Tibial artery (tissue), 4 donors: ENCODE data around the gene DNAJC12.
A peak's percentile ranks its signal among the peaks of the same experiment; 100 is the strongest.
"Not testable (repeated sequence)": the region's sequence is repeated elsewhere in the genome, so short reads cannot be mapped to it uniquely, and the experiment has no call there.

Experiments used
- DNase-seq, 2 donors: peaks; one replicate each; pipeline ENCODE4 v3.0.0-alpha.2; 2019
- H3K27ac ChIP-seq, 2 donors: fragments of 200-600 bp; sonication (generic) in 1 of 2; 1 replicate in 1 of 2; 2 replicates in 1 of 2; pipeline ENCODE4 v1.5.1; 2018 to 2019; ENCODE audit warnings: mild to moderate bottlenecking in 1 of 2
- H3K27me3 ChIP-seq, 2 donors: fragments of 200-600 bp; sonication (generic) in 1 of 2; one replicate each; pipeline versions ENCODE4 v1.5.1 to v1.6.0; 2016 to 2019
- H3K36me3 ChIP-seq, 3 donors: fragments of 200-600 bp; sonication (generic) in 2 of 3; one replicate each; pipeline ENCODE4 v1.5.1; 2016 to 2019; ENCODE audit warnings: mild to moderate bottlenecking in 2 of 3
- H3K4me1 ChIP-seq, 4 donors: fragments of 200-600 bp; sonication (generic) in 2 of 4; 1 replicate in 3 of 4; 2 replicates in 1 of 4; pipeline ENCODE4 v1.5.1; 2016 to 2019
- H3K4me3 ChIP-seq, 2 donors: fragments of 200-600 bp; sonication (generic) in 1 of 2; 1 replicate in 1 of 2; 2 replicates in 1 of 2; pipeline ENCODE4 v1.5.1; 2018 to 2019; ENCODE audit warnings: mild to moderate bottlenecking in 2 of 2
- H3K9me3 ChIP-seq, 3 donors: fragments of 200-600 bp; sonication (generic) in 1 of 3; one replicate each; pipeline ENCODE4 v1.5.1; 2016 to 2019
- intact Hi-C: fragments of 100-400 bp; cut with DNase I; formaldehyde crosslinking; loops from one replicate; pipeline ENCODE4 v1.15.0; 2023; ENCODE audit warnings: low total_unique reads
- TF ChIP-seq, protein P1 (sequence below), 2 experiments: fragments of 200-600 bp in 1 of 2; fragments of 450-650 bp in 1 of 2; IDR thresholded peaks; one replicate each; pipeline ENCODE4 v1.5.1; 2017 to 2019; ENCODE audit warnings: antibody characterized with exemption in 2 of 2, mild to moderate bottlenecking in 1 of 2, moderate library complexity in 1 of 2

Gene DNAJC12

DNA sequence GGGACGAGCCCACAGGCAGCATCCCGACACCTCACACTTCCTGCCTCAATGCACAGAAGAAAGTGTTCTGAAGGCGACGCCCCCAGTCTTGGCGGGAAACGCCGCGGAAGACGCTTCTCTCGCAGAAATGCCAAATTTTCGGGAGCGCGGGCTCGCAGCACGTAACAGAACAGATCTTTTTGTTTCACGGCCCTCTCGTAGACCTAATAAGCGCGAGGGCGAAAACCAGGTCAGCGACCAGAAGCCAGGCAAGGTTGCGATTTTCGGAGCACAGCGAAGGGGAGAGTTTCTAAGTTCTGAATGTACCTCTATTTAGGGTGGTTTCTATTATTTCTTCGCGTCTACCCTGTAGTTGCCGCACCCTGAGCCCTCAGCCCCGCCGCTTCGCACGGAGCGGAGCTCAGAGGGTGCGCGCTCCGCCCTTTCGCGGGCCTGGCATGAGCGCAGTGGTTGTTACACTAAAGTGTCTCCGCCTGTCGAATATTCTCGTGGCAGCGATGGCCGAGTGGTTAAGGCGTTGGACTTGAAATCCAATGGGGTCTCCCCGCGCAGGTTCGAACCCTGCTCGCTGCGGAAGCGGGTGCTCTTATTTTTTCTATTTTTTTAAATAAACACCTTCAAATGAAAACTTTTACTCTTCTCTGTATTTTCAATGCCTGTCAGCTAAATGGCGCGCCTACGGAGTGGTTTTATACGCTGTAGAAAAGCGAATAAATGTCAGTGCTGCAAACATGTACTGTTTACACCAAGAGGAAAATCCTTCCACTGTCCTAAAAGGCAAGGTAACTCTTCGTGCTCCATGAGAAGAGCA is 73.8 kb downstream of the DNAJC12 start:
- Histone ChIP-seq H3K4me1 (no peaks in the 10 kb centered on the region), H3K4me3 (peak overlapping the region; percentile 59 to 78), H3K36me3 (no peaks in the 10 kb centered on the region), H3K9me3 (no peaks in the 10 kb centered on the region), H3K27me3 (no peaks in the 10 kb centered on the region), H3K27ac (peak overlapping the region; percentile 89 to 96)
- TF ChIP-seq, protein P1, sequence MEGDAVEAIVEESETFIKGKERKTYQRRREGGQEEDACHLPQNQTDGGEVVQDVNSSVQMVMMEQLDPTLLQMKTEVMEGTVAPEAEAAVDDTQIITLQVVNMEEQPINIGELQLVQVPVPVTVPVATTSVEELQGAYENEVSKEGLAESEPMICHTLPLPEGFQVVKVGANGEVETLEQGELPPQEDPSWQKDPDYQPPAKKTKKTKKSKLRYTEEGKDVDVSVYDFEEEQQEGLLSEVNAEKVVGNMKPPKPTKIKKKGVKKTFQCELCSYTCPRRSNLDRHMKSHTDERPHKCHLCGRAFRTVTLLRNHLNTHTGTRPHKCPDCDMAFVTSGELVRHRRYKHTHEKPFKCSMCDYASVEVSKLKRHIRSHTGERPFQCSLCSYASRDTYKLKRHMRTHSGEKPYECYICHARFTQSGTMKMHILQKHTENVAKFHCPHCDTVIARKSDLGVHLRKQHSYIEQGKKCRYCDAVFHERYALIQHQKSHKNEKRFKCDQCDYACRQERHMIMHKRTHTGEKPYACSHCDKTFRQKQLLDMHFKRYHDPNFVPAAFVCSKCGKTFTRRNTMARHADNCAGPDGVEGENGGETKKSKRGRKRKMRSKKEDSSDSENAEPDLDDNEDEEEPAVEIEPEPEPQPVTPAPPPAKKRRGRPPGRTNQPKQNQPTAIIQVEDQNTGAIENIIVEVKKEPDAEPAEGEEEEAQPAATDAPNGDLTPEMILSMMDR (IDR thresholded peaks at IDR 0.05) = no peak
- DNase-seq = peak; percentile 95 to 96
- intact Hi-C loops = no loop called here

- Histone ChIP-seq H3K27me3 (no peaks in the 10 kb centered on the region), H3K4me3 (peak overlapping the region; percentile 59 to 78), H3K27ac (peak overlapping the region; percentile 89 to 96), H3K36me3 (no peaks in the 10 kb centered on the region), H3K9me3 (no peaks in the 10 kb centered on the region), H3K4me1 (no peaks in the 10 kb centered on the region)
- intact Hi-C loops = no loop called here
- DNase-seq = peak; percentile 75 to 87
- TF ChIP-seq, protein P1 (IDR thresholded peaks at IDR 0.05) = no peak
Observed at GRCh38 chr10:67763499-67764011, 74.4 kb downstream of the DNAJC12 start.

DNA sequence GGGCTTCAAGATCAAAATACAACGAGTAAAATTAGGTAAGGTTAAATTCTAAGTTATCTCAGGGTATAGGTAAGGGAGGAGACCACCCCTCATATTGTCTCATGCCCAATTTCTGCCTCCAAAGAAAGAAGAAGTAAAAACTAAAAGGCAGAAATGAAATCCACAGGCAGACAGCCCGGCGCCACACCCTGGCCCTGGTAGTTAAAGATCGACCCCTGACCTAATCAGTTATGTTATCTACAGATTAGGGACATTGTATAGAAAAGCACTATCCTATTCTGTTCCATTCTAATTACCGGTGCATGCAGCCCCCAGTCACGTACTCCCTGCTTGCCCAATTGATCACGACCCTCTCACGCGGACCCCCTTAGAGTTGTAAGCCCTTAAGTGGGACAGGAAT is 75.4 kb downstream of the DNAJC12 start:
- H3K27me3 ChIP-seq, intact Hi-C loops, DNase-seq, H3K4me3 ChIP-seq, H3K36me3 ChIP-seq, H3K4me1 ChIP-seq, H3K9me3 ChIP-seq: not testable (repeated sequence)
- H3K27ac ChIP-seq = peak overlapping the region; percentile 89 to 96

- DNase-seq = no peak
- no peaks in the 10 kb centered on the region for H3K27me3 ChIP-seq
- intact Hi-C loops = no loop called here
Observed at GRCh38 chr10:67760272-67760671, 77.7 kb downstream of the DNAJC12 start.

More at GRCh38 chr10:67760272-67760671, 77.7 kb downstream of the DNAJC12 start:
- no peaks in the 10 kb centered on the region for H3K9me3 ChIP-seq
- no peak overlapping the region for H3K4me3 ChIP-seq
- no peaks in the 10 kb centered on the region for H3K36me3 ChIP-seq
- H3K27ac ChIP-seq = no peak overlapping the region
- TF ChIP-seq, protein P1 (IDR thresholded peaks at IDR 0.05) = no peak
- H3K4me1 ChIP-seq = no peaks in the 10 kb centered on the region
